GM12864 (cell line): ENCODE data around the gene SUPT3H.

Experiments used
- DNase-seq: peaks from one replicate; pipeline ENCODE4 v3.0.0-alpha.2; 2011; ENCODE audit warnings: low read depth
- H3K4me3 ChIP-seq: 2 replicates; pipeline ENCODE4 v1.5.1; 2011; ENCODE audit warnings: mild to moderate bottlenecking, low read depth, low read length, control low read depth
- TF ChIP-seq, protein P1 (sequence below): IDR thresholded peaks from 2 replicates; pipeline ENCODE4 v1.5.1; 2011; ENCODE audit warnings: low read depth, mild to moderate bottlenecking, moderate library complexity, low read length, control low read depth, inconsistent platforms; ENCODE audit errors: missing control alignments

SUPT3H gene

DNA sequence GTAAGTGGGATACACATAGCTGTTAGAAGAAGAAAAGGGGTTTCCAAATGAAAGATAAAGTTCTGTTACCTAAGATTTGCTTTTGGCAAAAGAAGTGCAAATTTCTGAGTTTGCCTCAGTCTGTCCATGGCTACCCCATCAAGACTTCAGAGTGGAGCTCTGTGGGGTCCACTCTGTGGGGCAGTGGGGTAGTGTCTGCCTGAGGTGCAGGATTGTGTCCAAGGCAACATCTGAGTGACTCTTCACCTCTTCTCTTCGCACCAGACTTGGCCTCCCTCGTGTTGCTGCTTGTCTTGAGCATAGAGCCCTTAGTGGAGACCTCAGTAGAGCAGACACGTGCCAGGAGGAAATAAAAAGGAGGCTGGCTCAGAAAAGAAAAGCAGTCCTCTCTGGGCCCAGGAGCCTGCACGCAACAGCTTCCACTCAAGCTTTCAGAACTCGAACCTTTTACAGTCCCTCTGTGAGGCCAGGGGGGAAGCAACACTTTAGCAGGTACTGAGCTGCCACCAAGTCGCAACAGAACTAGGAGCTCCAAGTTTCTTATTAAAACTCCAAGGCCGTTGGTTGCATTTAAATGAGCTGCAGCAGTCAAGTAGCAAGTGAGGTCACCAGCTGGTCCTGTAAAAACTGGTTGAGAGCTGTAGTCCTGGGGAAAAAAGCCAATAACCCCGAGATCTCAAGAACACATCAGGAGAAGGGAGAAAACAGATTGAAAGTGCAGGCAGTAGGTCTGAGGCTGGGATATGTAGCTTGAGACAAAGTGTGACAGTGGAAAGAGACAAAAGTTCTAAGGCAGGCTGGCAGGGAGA lies 576.7 kb downstream of the SUPT3H start:
- no peak for DNase-seq
- TF ChIP-seq, protein P1, sequence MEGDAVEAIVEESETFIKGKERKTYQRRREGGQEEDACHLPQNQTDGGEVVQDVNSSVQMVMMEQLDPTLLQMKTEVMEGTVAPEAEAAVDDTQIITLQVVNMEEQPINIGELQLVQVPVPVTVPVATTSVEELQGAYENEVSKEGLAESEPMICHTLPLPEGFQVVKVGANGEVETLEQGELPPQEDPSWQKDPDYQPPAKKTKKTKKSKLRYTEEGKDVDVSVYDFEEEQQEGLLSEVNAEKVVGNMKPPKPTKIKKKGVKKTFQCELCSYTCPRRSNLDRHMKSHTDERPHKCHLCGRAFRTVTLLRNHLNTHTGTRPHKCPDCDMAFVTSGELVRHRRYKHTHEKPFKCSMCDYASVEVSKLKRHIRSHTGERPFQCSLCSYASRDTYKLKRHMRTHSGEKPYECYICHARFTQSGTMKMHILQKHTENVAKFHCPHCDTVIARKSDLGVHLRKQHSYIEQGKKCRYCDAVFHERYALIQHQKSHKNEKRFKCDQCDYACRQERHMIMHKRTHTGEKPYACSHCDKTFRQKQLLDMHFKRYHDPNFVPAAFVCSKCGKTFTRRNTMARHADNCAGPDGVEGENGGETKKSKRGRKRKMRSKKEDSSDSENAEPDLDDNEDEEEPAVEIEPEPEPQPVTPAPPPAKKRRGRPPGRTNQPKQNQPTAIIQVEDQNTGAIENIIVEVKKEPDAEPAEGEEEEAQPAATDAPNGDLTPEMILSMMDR: no peak
- no peak overlapping the region for H3K4me3 ChIP-seq

DNA sequence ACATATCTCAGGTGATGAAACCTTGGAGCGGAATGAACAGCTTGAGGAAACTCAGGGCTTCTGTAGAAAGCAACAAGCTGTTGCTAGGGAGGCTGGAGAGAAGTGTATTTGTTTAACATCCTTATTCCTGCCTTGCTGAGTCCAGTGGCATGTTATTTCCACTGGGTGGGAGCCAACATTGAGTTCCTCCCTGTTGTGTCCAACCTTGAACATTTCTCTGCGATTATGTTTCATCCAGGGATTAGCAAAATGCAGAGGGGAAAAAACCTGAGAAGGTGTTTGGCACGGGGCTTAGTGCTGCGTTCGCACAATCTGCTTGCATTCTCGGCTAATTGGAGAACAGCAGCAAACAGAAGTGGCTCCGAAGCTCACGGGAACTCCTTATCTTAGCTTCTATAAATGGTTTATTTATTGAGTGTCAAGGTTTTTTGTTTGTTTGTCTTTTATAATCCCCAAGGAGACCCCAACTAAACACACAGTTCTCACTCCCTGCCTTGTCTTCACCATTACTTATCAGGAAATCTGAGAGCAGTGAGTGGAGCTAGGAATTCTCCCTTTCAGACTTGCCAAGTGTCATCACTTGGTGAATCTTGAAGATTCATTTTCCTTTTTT lies 577.5 kb downstream of the SUPT3H start:
- H3K4me3 ChIP-seq: no peak overlapping the region
- DNase-seq: no peak
- TF ChIP-seq, protein P1: no peak

- no peak for DNase-seq
- TF ChIP-seq, protein P1: no peak
- no peak overlapping the region for H3K4me3 ChIP-seq
Measured at GRCh38 chr6:44797746-44798145, 580.0 kb downstream of the SUPT3H start.

DNA sequence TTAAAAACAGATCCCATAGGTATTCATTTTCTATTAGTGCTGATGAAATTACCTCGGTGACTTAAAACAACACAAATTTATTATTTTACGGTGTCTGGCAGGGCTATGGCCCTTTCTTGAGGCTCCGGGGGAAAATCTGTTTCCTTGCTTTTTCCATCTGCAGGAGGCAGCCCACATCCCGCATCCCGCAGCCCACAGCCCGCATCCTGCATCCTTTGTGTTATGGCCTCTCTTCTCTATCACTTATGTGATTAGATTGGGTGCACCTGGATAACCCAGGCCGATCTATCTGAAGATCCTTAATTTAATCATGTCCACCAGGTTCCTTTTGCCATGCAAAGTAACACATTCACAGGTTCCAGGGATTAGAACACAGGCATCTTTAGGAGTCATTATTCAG lies 582.4 kb downstream of the SUPT3H start:
- DNase-seq: no peak
- no peak overlapping the region for H3K4me3 ChIP-seq
- TF ChIP-seq, protein P1: no peak

DNA sequence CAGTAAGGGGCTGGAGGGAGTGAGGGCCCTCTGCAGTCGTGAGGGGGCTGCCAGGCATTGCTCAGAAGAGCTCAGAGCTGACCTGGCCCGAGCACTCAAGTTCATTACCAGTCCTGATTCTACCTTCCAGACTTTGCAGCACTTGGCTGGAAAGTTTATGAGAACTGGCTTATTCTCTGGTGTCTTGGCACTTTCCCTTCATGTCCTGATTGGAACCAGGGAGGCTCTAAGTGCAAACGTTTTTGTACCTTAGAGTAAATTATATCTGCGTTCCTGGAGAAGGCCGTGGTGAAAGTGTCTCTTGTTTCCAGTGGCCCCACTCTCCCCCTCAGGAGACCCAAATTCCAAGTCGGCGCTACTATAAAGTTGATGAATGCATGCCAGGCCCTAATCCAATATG lies 587.9 kb downstream of the SUPT3H start:
- no peak for DNase-seq
- H3K4me3 ChIP-seq: no peak overlapping the region
- TF ChIP-seq, protein P1: no peak

- TF ChIP-seq, protein P1: no peak
- no peak for DNase-seq
- H3K4me3 ChIP-seq: no peak overlapping the region
Measured at GRCh38 chr6:44789061-44789460, 588.7 kb downstream of the SUPT3H start.
